HepG2 (cell line): ENCODE data around the gene TLCD1. TPM values are rescaled to one million over a fixed set of nuclear protein-coding genes. Genes with fewer than 3 reads are reported as not detected.

Experiments used
- ATAC-seq: fragments of 200-7000 bp; cut with Tn5 transposase; 3 replicates; pipeline ENCODE4 v1.9.1; 2020; ENCODE audit warnings: mild to moderate bottlenecking, moderate library complexity
- BruUV-seq: library from RNA; stranded (reverse); fragments of 400-500 nt; replicated peaks from 2 replicates; lab custom pipeline; 2021; lab: Mats Ljungman, UMichigan
- CTCF ChIA-PET: fragments of 300-600 bp; formaldehyde crosslinking; extraction: SDS; loops from one replicate; lab custom pipeline; 2021; ENCODE audit warnings: low total read pairs, inconsistent platforms, low intra/inter-chr PET ratio; lab: Yijun Ruan, JAX
- POLR2A ChIA-PET: fragments of 350-600 bp; sonication (Branson Sonifier 250); formaldehyde crosslinking; loops from one replicate; lab custom pipeline; 2020; ENCODE audit warnings: antibody characterized with exemption, inconsistent platforms; lab: Yijun Ruan, JAX
- DNase-seq: peaks from one replicate; pipeline ENCODE4 v3.0.0-alpha.2; 2015; ENCODE audit warnings: low spot score
- FAIRE-seq: peaks from 3 replicates; lab custom pipeline; 2011; peaks lifted over from hg19 to GRCh38; lab: Jason Lieb, UNC
- H2AFZ ChIP-seq: one replicate; pipeline ENCODE4 v1.6.1; 2011; ENCODE audit warnings: low read length, inconsistent platforms
- H3K27ac ChIP-seq: fragments of 300-600 bp; 3 replicates; pipeline ENCODE4 v1.8.0; 2011; ENCODE audit warnings: mixed run types, mild to moderate bottlenecking, mixed read lengths, low read length, inconsistent platforms; ENCODE audit not compliant: insufficient read depth; ENCODE audit errors: extremely low read length
- H3K27me3 ChIP-seq, 2 experiments: fragments of 200-600 bp in 1 of 2; 2 replicates in 1 of 2; 3 replicates in 1 of 2; pipeline versions ENCODE4 v1.6.0 to v1.8.0; 2011; ENCODE audit warnings: low read length in 2 of 2, mild to moderate bottlenecking in 2 of 2, moderate library complexity in 2 of 2, inconsistent platforms in 1 of 2; ENCODE audit not compliant: insufficient read depth in 2 of 2, control insufficient read depth in 1 of 2
- H3K36me3 ChIP-seq, 2 experiments: fragments of 200-600 bp in 1 of 2; replicated peaks in 1 of 2; 2 replicates in 1 of 2; 3 replicates in 1 of 2; pipeline versions ENCODE4 v1.5.1 to v1.8.0; 2011; ENCODE audit warnings: low read length in 2 of 2, inconsistent platforms in 1 of 2; ENCODE audit not compliant: insufficient read depth in 2 of 2, control insufficient read depth in 1 of 2
- H3K4me1 ChIP-seq: 2 replicates; pipeline ENCODE4 v1.5.1; 2012; ENCODE audit warnings: low read length, inconsistent platforms; ENCODE audit not compliant: insufficient read depth
- H3K4me2 ChIP-seq: 2 replicates; pipeline ENCODE4 v1.6.0; 2011; ENCODE audit warnings: low read depth, low read length, inconsistent platforms
- H3K4me3 ChIP-seq, 3 experiments: fragments of 200-600 bp in 1 of 3; sonication (generic), shearing (Covaris generic) in 1 of 3; replicated peaks in 1 of 3; 2 replicates each; pipeline ENCODE4 v1.5.1; 2011 to 2016; ENCODE audit warnings: low read length in 3 of 3, inconsistent platforms in 2 of 3, low read depth in 2 of 3, mild to moderate bottlenecking in 2 of 3, control low read depth in 1 of 3, mixed read lengths in 1 of 3; ENCODE audit not compliant: insufficient read depth in 1 of 3
- H3K79me2 ChIP-seq: one replicate; pipeline ENCODE4 v1.6.1; 2011; ENCODE audit warnings: low read length, inconsistent platforms; ENCODE audit not compliant: insufficient read depth
- H3K9ac ChIP-seq: 2 replicates; pipeline ENCODE4 v1.6.0; 2011; ENCODE audit warnings: mild to moderate bottlenecking, low read depth, low read length, inconsistent platforms; ENCODE audit not compliant: insufficient read depth
- H3K9me3 ChIP-seq: 2 replicates; pipeline ENCODE4 v1.5.1; 2012; ENCODE audit warnings: mild to moderate bottlenecking, low read length
- H4K20me1 ChIP-seq: 2 replicates; pipeline ENCODE4 v1.6.0; 2011; ENCODE audit warnings: inconsistent platforms, mild to moderate bottlenecking, low read length, moderate library complexity; ENCODE audit not compliant: insufficient read depth
- AFF4 ChIP-seq: sonication (generic); formaldehyde crosslinking; IDR thresholded peaks from 2 replicates; pipeline ENCODE4 v1.4.0; 2020; ENCODE audit warnings: missing genetic modification reagents
- DRAP1 ChIP-seq: IDR thresholded peaks from 2 replicates; pipeline ENCODE4 v1.6.1; 2016; ENCODE audit warnings: missing genetic modification reagents, missing compliant biosample characterization
- EP300 ChIP-seq, 3 experiments: sonication (generic) in 1 of 3; formaldehyde crosslinking in 1 of 3; IDR thresholded peaks; 2 replicates each; pipeline versions ENCODE4 v1.5.1 to v1.6.1; 2011 to 2020; ENCODE audit warnings: low read depth in 2 of 3, low read length in 2 of 3, borderline replicate concordance in 1 of 3, improper control_type of control experiment in 1 of 3, mild to moderate bottlenecking in 1 of 3, missing genetic modification reagents in 1 of 3, moderate library complexity in 1 of 3
- FOXA1 ChIP-seq, 2 experiments: fragments of 450-650 bp in 1 of 2; sonication (generic) in 1 of 2; formaldehyde crosslinking in 1 of 2; IDR thresholded peaks; 2 replicates each; pipeline versions ENCODE4 v1.4.0 to v1.6.1; 2016 to 2020; ENCODE audit warnings: missing genetic modification reagents in 1 of 2
- HMGXB4 ChIP-seq, 2 experiments: sonication (generic) in 1 of 2; formaldehyde crosslinking in 1 of 2; IDR thresholded peaks; 2 replicates each; pipeline versions ENCODE4 v1.4.0 to v1.6.1; 2018 to 2020; ENCODE audit warnings: missing genetic modification reagents in 2 of 2, borderline replicate concordance in 1 of 2, low read depth in 1 of 2, mild to moderate bottlenecking in 1 of 2, missing biosample characterization in 1 of 2
- NFKBIZ ChIP-seq: IDR thresholded peaks from 2 replicates; pipeline ENCODE4 v1.6.1; 2018; ENCODE audit warnings: missing genetic modification reagents, missing compliant biosample characterization
- ZNF451 ChIP-seq: sonication (generic); formaldehyde crosslinking; IDR thresholded peaks from 2 replicates; pipeline ENCODE4 v1.5.0; 2020; ENCODE audit warnings: mild to moderate bottlenecking, missing genetic modification reagents
- ZNF775 ChIP-seq: sonication (generic); formaldehyde crosslinking; IDR thresholded peaks from 2 replicates; pipeline ENCODE4 v1.4.0; 2020; ENCODE audit warnings: missing genetic modification reagents, mild to moderate bottlenecking, moderate library complexity, borderline replicate concordance
- ZNF776 ChIP-seq: sonication (generic); formaldehyde crosslinking; IDR thresholded peaks from 2 replicates; pipeline ENCODE4 v1.4.0; 2020; ENCODE audit warnings: mild to moderate bottlenecking, missing genetic modification reagents
- whole genome bisulfite sequencing: methylation state at CpG from one replicate; pipeline ENCODE4 v1.1.6; 2017; ENCODE audit warnings: low lambda C conversion rate; 5-methylcytosine and 5-hydroxymethylcytosine counted together
- in situ Hi-C: cut with HindIII; loops from 2 replicates; pipeline ENCODE4 v1.10.0; 2017; ENCODE audit warnings: low pct_unique_long_range_greater_than_20kb; ENCODE audit not compliant: extremely low pct_ligation_motif_present
- intact Hi-C: fragments of 100-400 bp; cut with micrococcal nuclease; formaldehyde crosslinking; loops from one replicate; pipeline ENCODE4 v1.10.0; 2022; ENCODE audit not compliant: unreplicated experiment
- polyA plus RNA-seq, 8 experiments: library from polyadenylated mRNA; depleted of rRNA in 3 of 8; stranded (reverse) in 7 of 8; unstranded in 1 of 8; fragments of >200 nt; fragmentation: Illumina TruSeq in 4 of 8; extraction: Trizol in 4 of 8; gene quantifications; 2 replicates each; pipeline versions ENCODE4 v1.2.1 to v1.2.3, GENCODE V29; 2011 to 2016; ENCODE audit warnings: low read depth in 4 of 8, missing spikeins in 1 of 8, mixed read lengths in 1 of 8; ENCODE audit not compliant: insufficient read depth in 1 of 8
- total RNA-seq, 5 experiments: library from RNA; depleted of rRNA; stranded (reverse); fragments of >200 nt; fragmentation: Illumina TruSeq; extraction: Trizol; gene quantifications; 2 replicates each; pipeline ENCODE4 v1.2.3, GENCODE V29; 2016; ENCODE audit warnings: low read depth in 1 of 5

Gene TLCD1
- total and polyA plus RNA-seq, 2 of the 13 experiments (the other 11 are each of a cell fraction or from before 2014, with no cell fraction given) = 14.9 to 19.6 TPM

GRCh38 chr17:28707339-28707720 lies 18.7 kb downstream of the TLCD1 start:
- TF ChIP-seq ZNF776 (CRISPR knock-in tag) (no peak), NFKBIZ (CRISPR knock-in tag) (no peak), AFF4 (CRISPR knock-in tag) (no peak), EP300 (IDR thresholded peaks at IDR 0.05; ENCODE audit: low read depth in 2 of 2, low read length in 2 of 2) (no peak), EP300 (CRISPR knock-in tag; IDR thresholded peaks at IDR 0.05; ENCODE audit: borderline replicate concordance) (no peak), FOXA1 (IDR thresholded peaks at IDR 0.05) (no peak), FOXA1 (CRISPR knock-in tag; IDR thresholded peaks at IDR 0.05) (no peak), DRAP1 (CRISPR knock-in tag) (no peak), ZNF775 (CRISPR knock-in tag) (no peak), ZNF451 (no peak), HMGXB4 (CRISPR knock-in tag; IDR thresholded peaks at IDR 0.05; ENCODE audit: borderline replicate concordance in 1 of 2, low read depth in 1 of 2) (no peak)
- intact Hi-C loops = no loop called here
- no TSS peak for BruUV-seq
- FAIRE-seq = no peak
- no peaks in the 10 kb centered on the region for H3K27me3 ChIP-seq
- H3K4me3 ChIP-seq = no peak overlapping the region
- H3K4me1 ChIP-seq = peaks cover 49% of the 10 kb centered on the region
- no peaks in the 10 kb centered on the region for H3K9me3 ChIP-seq
- H3K79me2 ChIP-seq = no peaks in the 10 kb centered on the region
- WGBS = 91% methylated on average over 2 of the region's 2 CpGs
- no peak overlapping the region for H3K9ac ChIP-seq
- no peak overlapping the region for H3K27ac ChIP-seq
- no peak overlapping the region for H2AFZ ChIP-seq
- peaks cover 6 to 9% of the 10 kb centered on the region in 2 experiments for H3K36me3 ChIP-seq
- H3K4me2 ChIP-seq = no peak overlapping the region
- no peaks in the 10 kb centered on the region for H4K20me1 ChIP-seq
- no peak for ATAC-seq
- no peak for DNase-seq
- CTCF ChIA-PET = no interaction called here
- POLR2A ChIA-PET = interaction anchor here (10.1 to 10.8 kb wide), 2 partner anchors 8 to 14 kb away, joined by 145 to 220 read pairs; partner anchors contain the start of gene RPL23A
- in situ Hi-C loops = no loop called here
